SKM-1 treated with dmso at 0.1 percent for 144 hours (cell line): ENCODE results near the gene CCDC136.

ENCODE experiments used
- DNase-seq: peaks from one replicate; lab custom pipeline; 2025; ENCODE audit not compliant: unreplicated experiment; lab: John Stamatoyannopoulos, UW

CCDC136 gene

GRCh38 chr7:128859232-128860157, 67.7 kb downstream of the CCDC136 start:
- no peak for DNase-seq

- no peak for DNase-seq
Measured at GRCh38 chr7:128860158-128861073, 68.6 kb downstream of the CCDC136 start.

GRCh38 chr7:128861957-128862570, 70.3 kb downstream of the CCDC136 start:
- no peak for DNase-seq

GRCh38 chr7:128862571-128863432, 71.0 kb downstream of the CCDC136 start, which contains the start of gene ATP6V1F:
TSS of gene ATP6V1F (plus strand) at chr7:128862856. CDS start at chr7:128862905, 49 bp downstream.
- DNase-seq = peak; percentile 95

GRCh38 chr7:128863433-128863989, 71.7 kb downstream of the CCDC136 start:
- DNase-seq = peak; percentile 65

GRCh38 chr7:128865303-128865702, 73.5 kb downstream of the CCDC136 start:
- no peak for DNase-seq

- no peak for DNase-seq
Measured at GRCh38 chr7:128865996-128866877, 74.5 kb downstream of the CCDC136 start.

- no peak for DNase-seq
Measured at GRCh38 chr7:128867241-128867640, 75.5 kb downstream of the CCDC136 start.

- DNase-seq = no peak
Measured at GRCh38 chr7:128867842-128868623, 76.3 kb downstream of the CCDC136 start.

- no peak for DNase-seq
Measured at GRCh38 chr7:128868624-128869137, 76.9 kb downstream of the CCDC136 start.

GRCh38 chr7:128869138-128869943, 77.6 kb downstream of the CCDC136 start:
- DNase-seq = no peak

- no peak for DNase-seq
Measured at GRCh38 chr7:128869944-128870285, 78.1 kb downstream of the CCDC136 start.

- DNase-seq = no peak
Measured at GRCh38 chr7:128871050-128871449, 79.3 kb downstream of the CCDC136 start.
